Prostate gland (tissue), 2 donors: Measurements from ENCODE around the gene MYO9B. TPM values are rescaled to one million over a fixed set of nuclear protein-coding genes. Genes with fewer than 3 reads are reported as not detected.

ENCODE experiments used
- DNase-seq: peaks from one replicate; pipeline ENCODE4 v3.0.0-alpha.2; 2019; ENCODE audit warnings: low spot score
- H3K27ac ChIP-seq, 2 donors: fragments of 200-600 bp; sonication (generic); 2 replicates each; pipeline ENCODE4 v1.5.1; 2017 to 2019
- H3K27me3 ChIP-seq: fragments of 200-600 bp; sonication (generic); replicated peaks from 2 replicates; pipeline ENCODE4 v1.5.1; 2019; ENCODE audit not compliant: insufficient read depth
- H3K36me3 ChIP-seq, 2 donors: fragments of 200-600 bp; sonication (generic); 1 replicate in 1 of 2; 2 replicates in 1 of 2; pipeline versions ENCODE4 v1.5.1 to v1.8.1; 2017 to 2019
- H3K4me1 ChIP-seq: fragments of 200-600 bp; sonication (generic); replicated peaks from 2 replicates; pipeline ENCODE4 v1.5.1; 2019
- H3K4me3 ChIP-seq, 2 donors: fragments of 200-600 bp; sonication (generic); 2 replicates each; pipeline ENCODE4 v1.5.1; 2017 to 2019
- H3K9me3 ChIP-seq: fragments of 200-600 bp; sonication (generic); 2 replicates; pipeline ENCODE4 v1.5.1; 2017
- CTCF ChIP-seq, 4 experiments: fragments of 200-600 bp in 2 of 4; fragments of 450-650 bp in 2 of 4; sonication (generic) in 2 of 4; IDR thresholded peaks; 1 replicate in 3 of 4; 2 replicates in 1 of 4; pipeline ENCODE4 v1.5.1; 2016 to 2019; ENCODE audit warnings: antibody characterized with exemption in 4 of 4, mild to moderate bottlenecking in 2 of 4, moderate library complexity in 2 of 4
- POLR2A ChIP-seq: fragments of 450-650 bp; IDR thresholded peaks from one replicate; pipeline ENCODE4 v1.6.1; 2016; ENCODE audit warnings: antibody characterized with exemption, mild to moderate bottlenecking
- POLR2AphosphoS5 ChIP-seq: sonication (generic); formaldehyde crosslinking; IDR thresholded peaks from one replicate; pipeline ENCODE4 v1.6.1; 2017; ENCODE audit warnings: antibody characterized with exemption
- WGBS: methylation state at CpG from one replicate; pipeline ENCODE4 v1.1.5; 2018; 5-methylcytosine and 5-hydroxymethylcytosine counted together
- intact Hi-C: fragments of 100-400 bp; cut with DNase I; formaldehyde crosslinking; loops from one replicate; pipeline ENCODE4 v1.14.2; 2022
- total RNA-seq, 2 donors: library from RNA; depleted of rRNA; stranded (reverse); fragments of >200 nt; gene quantifications; one replicate each; pipeline ENCODE4 v1.1.0, GENCODE V29; 2016

The MYO9B gene
- total RNA-seq, 2 donors from 2014 or later: 50.9 to 208 TPM

- 65% methylated on average over 23 of the region's 23 CpGs for WGBS
- no peaks in the 10 kb centered on the region for H3K27me3 ChIP-seq
- no peak for TF ChIP-seq POLR2A
- TF ChIP-seq CTCF (IDR thresholded peaks at IDR 0.05): no peak
- TF ChIP-seq POLR2AphosphoS5: no peak
- intact Hi-C loops: no loop called here
- H3K4me1 ChIP-seq: no peaks in the 10 kb centered on the region
- H3K36me3 ChIP-seq: no peaks in the 10 kb centered on the region
- no peak for DNase-seq
- H3K4me3 ChIP-seq: no peak overlapping the region
- H3K27ac ChIP-seq: peak overlapping the region in 1 of 2 donors; percentile 23
- no peaks in the 10 kb centered on the region for H3K9me3 ChIP-seq
These were observed 50.4 kb downstream of the MYO9B start for GRCh38 chr19:17125728-17126677.

- no peak overlapping the region for H3K4me3 ChIP-seq
- WGBS: 91% methylated on average over 6 of the region's 6 CpGs
- intact Hi-C loops: no loop called here
- no peaks in the 10 kb centered on the region for H3K9me3 ChIP-seq
- no peaks in the 10 kb centered on the region for H3K27me3 ChIP-seq
- no peaks in the 10 kb centered on the region for H3K4me1 ChIP-seq
- no peak for DNase-seq
- TF ChIP-seq POLR2A: no peak
- TF ChIP-seq CTCF (IDR thresholded peaks at IDR 0.05): no peak
- no peak for TF ChIP-seq POLR2AphosphoS5
- H3K27ac ChIP-seq: no peak overlapping the region
- no peaks in the 10 kb centered on the region for H3K36me3 ChIP-seq
These were observed 52.1 kb downstream of the MYO9B start for GRCh38 chr19:17127671-17128070.

GRCh38 chr19:17128403-17128802 is 52.8 kb downstream of the MYO9B start:
- no peak for DNase-seq
- 96% methylated on average over 12 of the region's 12 CpGs for WGBS
- Histone ChIP-seq H3K27ac (no peak overlapping the region), H3K27me3 (no peaks in the 10 kb centered on the region), H3K9me3 (no peaks in the 10 kb centered on the region), H3K4me1 (no peaks in the 10 kb centered on the region), H3K4me3 (no peak overlapping the region), H3K36me3 (no peaks in the 10 kb centered on the region)
- intact Hi-C loops: no loop called here
- no peak for TF ChIP-seq POLR2A
- no peak for TF ChIP-seq POLR2AphosphoS5
- no peak for TF ChIP-seq CTCF (IDR thresholded peaks at IDR 0.05)

- Histone ChIP-seq H3K9me3 (no peaks in the 10 kb centered on the region), H3K4me3 (no peak overlapping the region), H3K4me1 (no peaks in the 10 kb centered on the region), H3K27ac (no peak overlapping the region), H3K27me3 (no peaks in the 10 kb centered on the region), H3K36me3 (no peaks in the 10 kb centered on the region)
- WGBS: 91% methylated on average over 9 of the region's 9 CpGs
- no peak for DNase-seq
- TF ChIP-seq POLR2AphosphoS5 (no peak), POLR2A (no peak), CTCF (IDR thresholded peaks at IDR 0.05) (no peak)
- intact Hi-C loops: no loop called here
These were observed 53.2 kb downstream of the MYO9B start for GRCh38 chr19:17128820-17129219.

GRCh38 chr19:17129377-17129776 is 53.8 kb downstream of the MYO9B start:
- DNase-seq: no peak
- H3K27ac ChIP-seq: no peak overlapping the region
- no peaks in the 10 kb centered on the region for H3K4me1 ChIP-seq
- H3K4me3 ChIP-seq: no peak overlapping the region
- intact Hi-C loops: no loop called here
- no peaks in the 10 kb centered on the region for H3K27me3 ChIP-seq
- no peak for TF ChIP-seq POLR2AphosphoS5
- TF ChIP-seq POLR2A: no peak
- no peak for TF ChIP-seq CTCF (IDR thresholded peaks at IDR 0.05)
- H3K9me3 ChIP-seq: no peaks in the 10 kb centered on the region
- 69% methylated on average over 12 of the region's 12 CpGs for WGBS
- H3K36me3 ChIP-seq: no peaks in the 10 kb centered on the region
